HG02623 (cell line): Measurements from ENCODE around the gene ZDHHC22.

Experiments used
- ATAC-seq: cut with Tn5 transposase; IDR thresholded peaks from one replicate; pipeline ENCODE4 v1.9.1; 2021; ENCODE audit warnings: moderate library complexity; ENCODE audit not compliant: unreplicated experiment

The ZDHHC22 gene

DNA sequence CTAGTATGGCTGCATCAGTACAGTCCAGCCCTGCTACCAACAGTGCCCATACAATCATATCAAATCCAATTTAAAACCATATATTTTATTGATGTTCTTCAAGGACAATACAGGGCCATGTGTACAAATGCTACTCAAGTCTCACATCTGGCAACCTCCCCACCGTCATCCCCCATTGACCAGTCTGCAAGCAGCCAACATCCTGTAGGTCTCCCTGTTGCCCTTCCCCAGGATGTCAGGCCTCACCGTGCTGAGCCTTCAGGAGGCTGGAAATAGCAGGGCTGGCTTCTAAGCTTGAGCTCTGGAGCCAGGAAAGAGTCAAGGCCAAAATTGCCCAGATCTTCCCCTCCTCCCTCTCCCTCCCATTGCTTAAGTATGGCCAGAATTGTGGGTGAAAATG lies 10.4 kb downstream of the ZDHHC22 start:
- no peak for ATAC-seq

GRCh38 chr14:77130386-77130785 lies 11.2 kb downstream of the ZDHHC22 start:
- no peak for ATAC-seq

DNA sequence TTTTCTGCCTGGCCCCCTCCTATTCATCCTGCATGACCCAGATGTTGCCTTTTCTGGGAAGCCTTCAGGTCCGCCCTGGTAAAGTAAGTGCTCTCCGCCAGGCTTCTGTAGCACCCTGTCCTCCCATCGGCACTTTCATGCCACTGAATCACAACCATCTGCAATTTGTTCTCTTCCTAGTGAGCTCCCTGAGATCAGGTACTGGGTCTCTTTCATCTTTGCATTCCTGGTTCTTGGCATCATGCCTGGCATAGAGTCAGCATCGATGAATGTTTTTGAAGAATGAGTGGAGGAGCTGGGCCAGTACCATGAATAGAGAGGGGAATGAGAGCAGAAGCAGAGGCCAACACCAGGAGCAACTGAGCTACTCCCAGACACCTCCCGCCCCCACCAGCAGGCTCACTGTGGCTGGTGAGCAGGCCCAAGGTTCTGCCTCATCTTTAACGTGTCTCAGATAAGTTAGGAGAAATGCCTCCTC lies 13.1 kb downstream of the ZDHHC22 start:
- ATAC-seq: no peak

GRCh38 chr14:77126461-77126990 lies 15.1 kb downstream of the ZDHHC22 start:
- no peak for ATAC-seq

DNA sequence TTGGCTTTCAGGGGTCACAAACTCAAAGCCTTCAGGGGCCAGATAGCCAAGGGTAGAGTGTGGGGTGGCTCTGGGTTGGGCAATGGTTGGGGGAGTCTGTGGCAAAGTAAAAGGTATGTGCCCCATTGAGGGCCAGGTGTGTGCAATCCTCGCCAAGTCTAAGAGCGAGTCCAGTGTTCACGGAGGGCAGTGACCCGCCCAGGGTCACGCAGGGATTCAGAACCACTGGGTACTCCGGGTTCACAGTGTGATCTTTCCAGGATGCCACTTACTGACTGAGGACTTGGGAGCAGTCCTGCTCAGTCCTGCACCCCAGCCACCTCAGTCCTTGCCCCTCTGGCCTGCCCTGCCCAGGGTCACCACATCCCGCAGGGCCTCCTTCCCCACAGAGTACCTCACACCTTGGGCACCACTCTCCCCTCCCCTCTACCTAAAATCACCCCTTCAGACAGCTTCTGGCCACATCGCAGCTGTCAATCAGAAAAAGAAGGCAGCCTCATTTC lies 15.7 kb downstream of the ZDHHC22 start:
- no peak for ATAC-seq

GRCh38 chr14:77125281-77125801 lies 16.2 kb downstream of the ZDHHC22 start:
- no peak for ATAC-seq

DNA sequence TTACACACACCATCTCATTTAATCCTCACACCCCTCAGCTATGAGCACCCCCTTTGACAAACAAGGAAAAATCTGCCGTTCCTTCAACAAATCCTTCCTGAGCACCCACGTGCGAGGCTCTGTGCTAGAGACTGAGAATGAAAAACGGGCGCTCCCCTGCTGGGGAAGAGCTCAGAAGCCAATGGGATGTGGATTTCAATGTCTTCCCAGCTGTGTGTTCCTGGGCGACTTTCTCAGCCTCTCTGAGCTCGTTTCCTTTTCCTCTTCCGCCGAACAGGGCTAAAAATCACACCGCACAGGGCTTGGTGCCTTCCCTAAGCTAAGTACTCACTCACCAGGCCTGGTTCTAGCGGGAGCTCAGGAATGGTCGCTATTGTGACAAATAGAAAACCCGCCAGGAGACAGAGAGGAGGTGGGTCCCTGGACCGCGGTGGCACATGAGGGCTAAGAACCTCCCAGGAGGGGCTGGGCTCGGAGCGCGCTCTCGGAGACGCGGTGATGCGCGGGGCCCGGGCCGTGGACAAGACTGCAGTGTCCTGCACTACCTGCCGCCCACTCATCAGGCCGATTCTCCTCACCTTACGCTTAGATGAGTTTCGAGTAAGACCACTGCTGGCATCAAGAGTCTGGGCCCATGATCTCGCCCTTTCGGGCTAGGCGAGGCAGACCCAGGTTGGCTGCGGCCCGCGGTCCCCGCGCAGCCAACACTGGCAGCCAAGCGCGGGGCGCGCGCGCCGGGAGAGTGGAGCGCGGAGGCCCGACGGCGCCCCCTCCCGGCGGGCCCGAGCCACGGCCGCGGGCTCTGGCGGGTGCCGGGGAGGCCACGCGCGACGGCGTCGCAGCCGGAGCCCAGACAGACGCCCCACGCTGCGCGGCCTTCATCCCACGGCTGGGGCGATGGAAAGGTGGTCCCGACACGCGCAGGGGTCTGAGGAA lies 17.0 kb downstream of the ZDHHC22 start:
- ATAC-seq: no peak

DNA sequence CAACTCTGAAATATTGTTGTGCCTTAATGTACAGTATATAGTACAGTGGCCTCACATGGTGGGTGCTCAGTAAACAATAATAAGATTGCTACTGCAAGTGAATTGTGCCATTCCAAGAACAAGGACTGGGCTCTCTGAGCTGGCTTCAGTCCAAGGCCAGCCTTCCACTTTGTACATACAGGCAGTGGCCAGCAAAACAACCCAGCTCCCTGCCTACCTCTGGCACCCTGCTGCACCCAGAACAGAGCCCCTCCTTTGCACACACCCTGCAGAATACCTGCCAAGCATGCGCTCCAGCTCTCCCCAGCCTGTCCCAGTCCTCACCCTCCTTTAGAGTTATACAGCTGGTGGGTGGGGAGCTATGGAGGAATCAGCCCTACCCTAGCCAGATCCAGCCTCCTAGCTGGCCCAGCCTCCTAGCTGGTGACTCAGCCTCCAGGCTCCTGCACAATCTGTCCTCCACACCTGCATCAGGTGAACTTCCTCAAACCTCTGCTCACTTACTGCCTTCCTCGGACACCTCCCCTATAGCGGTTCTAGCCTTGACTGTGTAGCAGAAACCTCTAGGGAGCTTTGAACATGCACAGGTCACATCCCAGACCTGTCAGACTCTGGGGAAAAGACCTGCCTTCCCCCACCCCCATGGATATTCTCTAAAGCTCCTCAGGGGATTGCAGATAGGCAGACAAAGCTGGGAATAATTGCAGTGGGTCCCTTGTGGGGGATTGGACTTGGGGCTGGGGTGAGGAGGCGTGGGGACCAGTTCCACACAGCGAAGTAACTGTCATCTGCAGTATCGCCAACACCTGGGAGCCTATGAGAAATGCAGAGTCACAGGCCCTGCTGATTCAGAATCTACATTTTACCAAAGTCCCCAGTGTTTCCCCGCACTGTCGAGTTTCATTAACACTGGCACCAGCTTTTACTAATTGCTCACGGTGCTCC lies 17.9 kb downstream of the ZDHHC22 start:
- no peak for ATAC-seq

DNA sequence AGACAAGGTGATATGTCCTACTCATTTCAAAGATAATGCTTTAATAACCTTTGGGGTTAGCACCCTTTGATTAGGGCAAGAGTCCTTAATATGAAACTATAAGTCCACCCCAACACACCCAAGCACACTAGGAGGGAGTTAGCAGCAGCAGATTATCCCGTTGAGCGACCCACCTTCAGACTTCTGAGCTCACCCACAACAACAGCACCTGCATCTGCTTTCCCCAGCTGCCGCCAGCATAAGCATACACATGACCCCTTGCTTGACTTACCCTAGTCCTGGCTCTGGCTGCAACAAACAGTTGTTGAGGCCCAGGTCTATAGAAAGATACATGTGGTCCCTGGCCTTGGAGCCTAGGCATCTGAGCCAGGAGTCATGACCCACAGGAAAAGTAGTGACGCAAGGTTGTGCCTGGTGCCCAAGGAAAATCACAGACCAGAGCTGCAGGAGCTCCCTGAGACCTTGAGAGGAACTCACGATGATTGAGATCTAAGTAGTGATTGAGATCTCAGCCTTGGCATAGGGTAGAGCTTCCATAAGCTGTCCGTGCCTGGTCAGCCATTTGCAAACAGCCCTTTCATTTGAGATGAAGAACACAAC lies 19.0 kb downstream of the ZDHHC22 start:
- ATAC-seq: no peak

GRCh38 chr14:77120771-77121743 lies 20.5 kb downstream of the ZDHHC22 start:
- ATAC-seq: peak; percentile 83

DNA sequence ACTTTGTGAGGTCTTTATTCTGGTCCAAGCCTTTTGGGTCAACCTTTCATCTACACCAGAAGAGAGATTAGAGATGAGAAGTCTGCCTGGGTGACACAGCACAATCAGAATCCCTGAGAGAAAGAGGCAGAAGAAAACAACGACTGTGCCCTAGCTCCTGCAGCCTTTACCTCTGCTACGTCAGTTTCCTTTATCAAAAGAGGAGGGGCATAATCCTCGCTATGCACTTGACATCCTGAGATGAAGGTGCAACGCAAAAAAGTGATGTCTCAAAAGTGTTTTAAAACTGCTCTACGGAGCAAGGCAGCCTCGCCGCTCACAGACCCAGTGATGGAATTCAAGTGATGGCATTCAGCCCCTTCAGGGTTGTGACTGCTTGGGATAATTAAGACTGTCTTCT lies 21.7 kb downstream of the ZDHHC22 start:
- ATAC-seq: no peak

GRCh38 chr14:77116172-77116817 lies 25.3 kb downstream of the ZDHHC22 start:
- ATAC-seq: no peak

DNA sequence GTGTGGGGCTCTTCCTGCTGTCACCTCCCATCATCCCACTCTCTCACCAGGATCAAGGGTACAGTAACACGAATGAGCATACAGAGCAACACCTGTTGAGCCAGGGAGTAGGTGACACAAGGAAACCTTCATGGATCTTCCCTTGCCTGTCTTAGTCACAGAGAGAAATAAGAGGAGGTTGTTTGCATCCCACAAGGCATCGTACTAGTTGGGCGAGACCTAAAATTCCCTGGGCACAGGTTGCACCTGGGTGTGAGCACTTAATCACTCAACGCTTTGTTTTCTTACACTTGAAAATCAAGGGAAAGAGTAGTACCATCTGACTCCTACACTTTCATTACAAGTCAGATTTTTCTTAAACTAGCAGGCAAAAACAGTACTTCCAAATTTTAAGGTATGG lies 27.0 kb downstream of the ZDHHC22 start:
- no peak for ATAC-seq

- ATAC-seq: no peak
Observed at GRCh38 chr14:77113644-77114043, 27.9 kb downstream of the ZDHHC22 start.

DNA sequence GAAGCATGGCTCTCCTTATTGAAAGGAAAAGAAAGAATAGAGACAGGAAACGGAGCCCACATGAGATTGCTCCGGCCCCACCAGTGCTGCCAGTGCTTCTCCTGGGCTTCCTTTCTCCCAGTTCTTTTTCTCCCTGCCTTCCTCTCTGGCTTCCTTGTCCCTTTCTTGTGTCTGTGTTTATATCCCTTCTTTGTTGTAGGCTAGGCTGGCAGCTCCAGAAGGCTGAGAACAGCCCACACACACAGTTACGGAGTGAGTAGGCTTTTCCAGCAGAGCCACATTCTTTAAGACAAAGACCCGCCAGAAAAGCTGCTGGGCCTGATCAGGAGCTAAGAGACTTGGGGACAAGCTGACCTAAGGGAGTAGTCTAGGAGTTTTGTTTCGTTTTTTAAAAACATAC lies 30.6 kb downstream of the ZDHHC22 start:
- no peak for ATAC-seq

- ATAC-seq: no peak
Observed at GRCh38 chr14:77110286-77110685, 31.3 kb downstream of the ZDHHC22 start.

- no peak for ATAC-seq
Observed at GRCh38 chr14:77109656-77110055, 31.9 kb downstream of the ZDHHC22 start.

GRCh38 chr14:77108753-77109152 lies 32.8 kb downstream of the ZDHHC22 start:
- no peak for ATAC-seq

- no peak for ATAC-seq
Observed at GRCh38 chr14:77107228-77107627, 34.4 kb downstream of the ZDHHC22 start.
